A549 (cell line): Measurements from ENCODE around the gene UMAD1. TPM values are rescaled to one million over a fixed set of nuclear protein-coding genes. Genes with fewer than 3 reads are reported as not detected.

Experiments used
- ATAC-seq, 2 experiments: fragments of 200-7000 bp in 1 of 2; fragments of >200 bp in 1 of 2; cut with Nextera tagmentation in 1 of 2; cut with Tn5 transposase in 1 of 2; 3 replicates each; pipeline versions ENCODE4 v1.8.0 to v1.9.1; 2018 to 2020; ENCODE audit warnings: mild to moderate bottlenecking in 1 of 2, moderate library complexity in 1 of 2
- CTCF ChIA-PET: fragments of 300-600 bp; sonication (Branson Sonifier 250); formaldehyde crosslinking; extraction: SDS; loops from one replicate; lab custom pipeline; 2021; ENCODE audit warnings: antibody characterized with exemption, inconsistent platforms; lab: Yijun Ruan, JAX
- POLR2A ChIA-PET: fragments of 350-600 bp; formaldehyde crosslinking; extraction: SDS; loops from one replicate; lab custom pipeline; 2021; ENCODE audit warnings: antibody characterized with exemption, inconsistent platforms; lab: Yijun Ruan, JAX
- DNase-seq, 2 experiments: peaks; one replicate each; pipeline versions ENCODE4 v3.0.0 to v3.0.0-alpha.2; 2011 to 2016; ENCODE audit warnings: low read depth in 1 of 2, low spot score in 1 of 2
- FAIRE-seq: peaks from 2 replicates; lab custom pipeline; 2011; peaks lifted over from hg19 to GRCh38; lab: Jason Lieb, UNC
- H3K27ac ChIP-seq, 2 experiments: fragments of >200 bp; sonication (Bioruptor Twin); formaldehyde crosslinking; 3 replicates each; pipeline ENCODE4 v1.5.1; 2016 to 2017
- H3K4me1 ChIP-seq: fragments of >200 bp; sonication (Bioruptor Twin); formaldehyde crosslinking; 3 replicates; pipeline ENCODE4 v1.6.1; 2016
- H3K4me2 ChIP-seq: fragments of >200 bp; sonication (Bioruptor Twin); formaldehyde crosslinking; 3 replicates; pipeline ENCODE4 v1.6.1; 2016
- H3K4me3 ChIP-seq: fragments of >200 bp; sonication (Bioruptor Twin); formaldehyde crosslinking; 3 replicates; pipeline ENCODE4 v1.5.1; 2016
- H3K9me3 ChIP-seq: fragments of >200 bp; sonication (Bioruptor Twin); formaldehyde crosslinking; 3 replicates; pipeline ENCODE4 v1.6.1; 2016
- ATOH8 ChIP-seq: fragments of 250-450 bp; sonication (Bioruptor Pico); IDR thresholded peaks from 2 replicates; pipeline ENCODE4 v1.5.0; 2020; ENCODE audit warnings: low read depth, mild to moderate bottlenecking, moderate library complexity
- BCL3 ChIP-seq: fragments of >200 bp; sonication (Bioruptor Twin); formaldehyde crosslinking; IDR thresholded peaks from 3 replicates; pipeline ENCODE4 v1.6.1; 2016
- CEBPB ChIP-seq, 2 experiments: fragments of >200 bp in 1 of 2; sonication (Bioruptor Twin) in 1 of 2; formaldehyde crosslinking in 1 of 2; IDR thresholded peaks; 2 replicates each; pipeline ENCODE4 v1.6.1; 2012 to 2016
- EHF ChIP-seq: fragments of 250-450 bp; sonication (Bioruptor Pico); IDR thresholded peaks from 2 replicates; pipeline ENCODE4 v1.5.0; 2020; ENCODE audit warnings: mild to moderate bottlenecking
- ESRRA ChIP-seq: fragments of 150-350 bp; IDR thresholded peaks from 2 replicates; pipeline ENCODE4 v1.6.1; 2014; ENCODE audit warnings: mild to moderate bottlenecking, low read length, borderline replicate concordance
- FOSL2 ChIP-seq, 2 experiments: fragments of 450-650 bp in 1 of 2; fragments of >200 bp in 1 of 2; sonication (Bioruptor Twin) in 1 of 2; formaldehyde crosslinking; IDR thresholded peaks; 2 replicates each; pipeline versions ENCODE4 v1.5.0 to v1.6.1; 2016 to 2020; ENCODE audit warnings: mild to moderate bottlenecking in 1 of 2, moderate library complexity in 1 of 2
- HDAC2 ChIP-seq: fragments of 200-600 bp; sonication (generic); IDR thresholded peaks from 2 replicates; pipeline ENCODE4 v1.6.1; 2016
- HOXA7 ChIP-seq: fragments of 250-450 bp; sonication (Bioruptor Pico); IDR thresholded peaks from 2 replicates; pipeline ENCODE4 v1.5.0; 2020; ENCODE audit warnings: mild to moderate bottlenecking, moderate library complexity
- MAX ChIP-seq: IDR thresholded peaks from 2 replicates; pipeline ENCODE4 v1.6.1; 2012
- MYC ChIP-seq: IDR thresholded peaks from 2 replicates; pipeline ENCODE4 v1.6.1; 2012; ENCODE audit warnings: mild to moderate bottlenecking, inconsistent platforms, low read length, improper control_type of control experiment, borderline replicate concordance
- NFE2L2 ChIP-seq: fragments of 150-350 bp; conservative IDR thresholded peaks from 2 replicates; pipeline ENCODE4 v1.6.1; 2014; ENCODE audit warnings: low read length
- PHF8 ChIP-seq: fragments of 200-600 bp; sonication (generic); IDR thresholded peaks from 2 replicates; pipeline ENCODE4 v1.6.1; 2016; ENCODE audit warnings: low read depth, mild to moderate bottlenecking, antibody characterized with exemption, moderate library complexity, borderline replicate concordance
- POLR2A ChIP-seq: IDR thresholded peaks from 2 replicates; pipeline ENCODE4 v1.6.1; 2012; ENCODE audit warnings: mild to moderate bottlenecking, low read length
- USF2 ChIP-seq: fragments of 450-650 bp; IDR thresholded peaks from 2 replicates; pipeline ENCODE4 v1.6.1; 2014; ENCODE audit warnings: antibody characterized with exemption
- ZSCAN20 ChIP-seq: fragments of 250-450 bp; sonication (Bioruptor Pico); IDR thresholded peaks from 2 replicates; pipeline ENCODE4 v1.8.0; 2022; ENCODE audit warnings: mild to moderate bottlenecking, moderate library complexity
- WGBS: methylation state at CpG from one replicate; pipeline ENCODE4 v1.1.6; 2017; ENCODE audit errors: missing lambda C conversion rate; 5-methylcytosine and 5-hydroxymethylcytosine counted together
- polyA plus RNA-seq, 4 experiments: library from polyadenylated mRNA; depleted of rRNA in 3 of 4; stranded (reverse); fragments of >200 nt; fragmentation: RNase III in 1 of 4; extraction: RNeasy Plus Mini Kit Qiagen cat#74134 plus additional on column Dnase treatment in 1 of 4; gene quantifications; 2 replicates in 3 of 4; 3 replicates in 1 of 4; pipeline ENCODE4 v1.2.3, GENCODE V29; 2011 to 2017

UMAD1 gene
- polyA plus RNA-seq, 2 of the 4 experiments (the other 2 are of a cell fraction), result 21.4 to 46.4 TPM

- CTCF ChIA-PET, result interaction anchor here (0.8 to 2.6 kb wide), 4 partner anchors 11 to 38 kb away, joined by 3 to 11 read pairs (median 3); no protein-coding TSS in a partner anchor
- H3K9me3 ChIP-seq, result no peaks in the 10 kb centered on the region
- peak overlapping the region; percentile 35 for H3K4me2 ChIP-seq
- peak overlapping the region; percentile 12 to 30; a peak in 3 of 6 replicates for H3K27ac ChIP-seq
- peak; percentile 32 to 89; a peak in 5 of 6 replicates for ATAC-seq
- TF ChIP-seq CEBPB (IDR thresholded peaks at IDR 0.05) (peak; percentile 50 to 52; a peak in 2 of 4 replicates), POLR2A (no peak), FOSL2 (IDR thresholded peaks at IDR 0.05) (no peak), FOSL2 (CRISPR knock-in tag; IDR thresholded peaks at IDR 0.05) (peak; percentile 32; the same call in 1 of the 2 replicates), PHF8 (no peak)
- TF ChIP-seq, all 56 proteins: peak for 2
- H3K4me3 ChIP-seq, result no peak overlapping the region
- POLR2A ChIA-PET, result interaction anchor here (0.8 kb wide), 1 partner anchor 79 kb away, joined by 3 read pairs; no protein-coding TSS in a partner anchor
- H3K4me1 ChIP-seq, result peaks cover 19% of the 10 kb centered on the region
- peak in 1 of 2 experiments; percentile 35 for DNase-seq
- WGBS, result 68% methylated on average over 2 of the region's 2 CpGs
- no peak for FAIRE-seq
These were observed 78.7 kb downstream of the UMAD1 start for GRCh38 chr7:7719236-7719635.

GRCh38 chr7:7720193-7720592 lies 79.6 kb downstream of the UMAD1 start:
- FAIRE-seq (no peak), ATAC-seq (no peak), DNase-seq (no peak)
- WGBS, result 93% methylated on average over 1 of the region's 1 CpG
- Histone ChIP-seq H3K4me2 (no peak overlapping the region), H3K27ac (peak overlapping the region in 1 of 2 experiments; percentile 21; a peak in 1 of 6 replicates), H3K4me3 (no peak overlapping the region), H3K4me1 (peaks cover 19% of the 10 kb centered on the region), H3K9me3 (no peaks in the 10 kb centered on the region)
- POLR2A ChIA-PET, result no interaction called here
- no peak for TF ChIP-seq MAX
- no peak for TF ChIP-seq MYC
- no peak for TF ChIP-seq HOXA7 (CRISPR knock-in tag)
- CTCF ChIA-PET, result interaction anchor here (1.1 to 2.6 kb wide), 2 partner anchors 39 to 124 kb away, joined by 3 to 11 read pairs; no protein-coding TSS in a partner anchor

- 84% methylated on average over 5 of the region's 5 CpGs for WGBS
- ATAC-seq (no peak), FAIRE-seq (no peak), DNase-seq (no peak)
- Histone ChIP-seq H3K9me3 (no peaks in the 10 kb centered on the region), H3K4me2 (no peak overlapping the region), H3K27ac (no peak overlapping the region), H3K4me1 (peaks cover 19% of the 10 kb centered on the region), H3K4me3 (no peak overlapping the region)
- ChIA-PET POLR2A (no interaction called here), CTCF (interaction anchor here (1.1 to 2.6 kb wide), 2 partner anchors 39 to 125 kb away, joined by 3 to 11 read pairs; no protein-coding TSS in a partner anchor)
- TF ChIP-seq NFE2L2, result no peak
- TF ChIP-seq EHF, result no peak
- TF ChIP-seq USF2, result no peak
- TF ChIP-seq HDAC2, result no peak
These were observed 80.4 kb downstream of the UMAD1 start for GRCh38 chr7:7720750-7721621.

- no peak for FAIRE-seq
- H3K27ac ChIP-seq, result peak overlapping the region in 1 of 2 experiments; percentile 6; a peak in 1 of 6 replicates
- CTCF ChIA-PET, result no interaction called here
These were observed 91.2 kb downstream of the UMAD1 start for GRCh38 chr7:7731732-7732131.

More at GRCh38 chr7:7731732-7732131, 91.2 kb downstream of the UMAD1 start:
- peaks cover 31% of the 10 kb centered on the region for H3K4me1 ChIP-seq
- peak in 1 of 2 experiments; percentile 48; a peak in 1 of 6 replicates for ATAC-seq
- H3K4me2 ChIP-seq, result peak overlapping the region; percentile 61
- POLR2A ChIA-PET, result no interaction called here
- TF ChIP-seq USF2, result no peak
- no peak for TF ChIP-seq ATOH8
- TF ChIP-seq ESRRA, result peak; percentile 8; the same call in 1 of the 2 replicates
- TF ChIP-seq BCL3, result no peak
- TF ChIP-seq ZSCAN20 (CRISPR knock-in tag), result no peak
- no peak for DNase-seq
- H3K4me3 ChIP-seq, result no peak overlapping the region
- no peaks in the 10 kb centered on the region for H3K9me3 ChIP-seq
